ENCODE results near the gene MOB1B. TPM values are rescaled to one million over a fixed set of nuclear protein-coding genes. Genes with fewer than 3 reads are reported as not detected.
"Not testable (repeated sequence)": the region's sequence is repeated elsewhere in the genome, so short reads cannot be mapped to it uniquely, and the experiment has no call there.

MOB1B gene
- total RNA-seq, 5 donors from 2014 or later (not counting 1 experiment from before 2014, with no cell fraction given): 10.7 to 16.0 (median 11.2) TPM

DNA sequence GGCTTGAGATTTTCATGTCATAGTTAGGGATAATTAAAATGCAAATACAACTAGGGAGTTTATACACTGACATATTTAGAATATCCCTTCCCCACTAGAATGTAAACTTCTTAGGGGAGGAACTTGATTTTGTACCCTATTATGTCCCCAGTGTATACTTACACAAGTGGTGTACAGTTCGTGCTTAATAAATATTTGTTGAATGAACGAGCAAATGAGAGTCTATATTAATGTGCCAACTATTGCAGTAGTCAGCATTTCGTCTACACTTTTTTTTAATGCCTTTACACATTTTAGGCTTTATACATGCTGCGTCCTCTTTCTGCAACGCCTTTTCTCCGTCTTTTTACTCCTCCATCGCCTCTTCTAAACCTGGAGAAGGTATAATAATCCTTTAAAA lies 8.4 kb upstream of the MOB1B start:
- Histone ChIP-seq H3K4me3 (ENCODE audit: control insufficient read depth in 1 of 2, extremely low read depth in 1 of 2, low read length in 1 of 2) (no peak overlapping the region), H3K27me3 (replicated peaks in 1 of 2; ENCODE audit: control insufficient read depth in 2 of 2, extremely low read depth in 1 of 2, insufficient read depth in 2 of 2, low read length in 1 of 2) (no peaks in the 10 kb centered on the region), H3K4me1 (ENCODE audit: control insufficient read depth in 1 of 2, extremely low read depth in 1 of 2, insufficient read depth in 2 of 2, low read length in 2 of 2) (no peaks in the 10 kb centered on the region), H3K36me3 (ENCODE audit: control insufficient read depth in 2 of 2, extremely low read depth in 1 of 2, insufficient read depth in 1 of 2, low read length in 1 of 2) (no peaks in the 10 kb centered on the region), H3K9me3 (no peaks in the 10 kb centered on the region), H3K27ac (ENCODE audit: low read length) (no peak overlapping the region)
- Mint-ChIP-seq H3K9me3 (no peaks in the 10 kb centered on the region), H3K4me1 (no peaks in the 10 kb centered on the region), H3K27me3 (no peaks in the 10 kb centered on the region), H3K36me3 (no peaks in the 10 kb centered on the region), H3K27ac (no peak overlapping the region), H3K4me3 (no peak overlapping the region)
- WGBS (ENCODE audit: insufficient coverage): no CpG with 5 or more reads among the region's 7 CpGs
- ChIA-PET CTCF (no interaction called here), POLR2A (no interaction called here)
- DNase-seq (no peak), ATAC-seq (replicated peaks in 1 of 4) (no peak)

DNA sequence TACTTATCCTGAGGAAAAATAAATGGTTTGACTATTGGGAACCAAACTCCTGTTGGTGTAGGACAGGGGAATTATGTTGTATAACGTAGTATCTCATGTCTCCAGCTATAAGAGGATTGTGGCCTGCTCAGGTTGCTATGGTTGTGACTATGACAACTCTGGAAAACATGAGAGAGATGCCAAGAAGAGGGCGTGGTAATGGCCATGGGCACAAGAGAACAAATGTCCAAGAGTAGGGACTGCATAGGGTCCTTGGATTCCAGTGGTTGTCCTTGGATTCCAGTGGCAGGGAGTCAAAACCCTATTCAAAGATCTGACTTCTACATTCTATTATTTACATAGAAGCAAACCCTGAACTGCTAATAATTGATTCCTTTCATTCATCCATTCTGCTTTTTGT lies 6.8 kb upstream of the MOB1B start:
- Histone ChIP-seq H3K4me1 (ENCODE audit: control insufficient read depth in 1 of 2, extremely low read depth in 1 of 2, insufficient read depth in 2 of 2, low read length in 2 of 2) (no peaks in the 10 kb centered on the region), H3K4me3 (ENCODE audit: control insufficient read depth in 1 of 2, extremely low read depth in 1 of 2, low read length in 1 of 2) (no peak overlapping the region), H3K9me3 (no peaks in the 10 kb centered on the region), H3K36me3 (ENCODE audit: control insufficient read depth in 2 of 2, extremely low read depth in 1 of 2, insufficient read depth in 1 of 2, low read length in 1 of 2) (no peaks in the 10 kb centered on the region), H3K27me3 (replicated peaks in 1 of 2; ENCODE audit: control insufficient read depth in 2 of 2, extremely low read depth in 1 of 2, insufficient read depth in 2 of 2, low read length in 1 of 2) (no peaks in the 10 kb centered on the region), H3K27ac (ENCODE audit: low read length) (no peak overlapping the region)
- H3K9me3 Mint-ChIP-seq: no peaks in the 10 kb centered on the region
- ChIA-PET POLR2A (no interaction called here), CTCF (no interaction called here)
- H3K36me3 Mint-ChIP-seq: no peaks in the 10 kb centered on the region
- no peak overlapping the region for H3K27ac Mint-ChIP-seq
- DNase-seq (no peak), ATAC-seq (replicated peaks in 1 of 4) (no peak)
- no peaks in the 10 kb centered on the region for H3K27me3 Mint-ChIP-seq
- WGBS (ENCODE audit: insufficient coverage): 90% methylated on average over 1 of the region's 2 CpGs
- no peaks in the 10 kb centered on the region for H3K4me1 Mint-ChIP-seq
- no peak overlapping the region for H3K4me3 Mint-ChIP-seq

DNA sequence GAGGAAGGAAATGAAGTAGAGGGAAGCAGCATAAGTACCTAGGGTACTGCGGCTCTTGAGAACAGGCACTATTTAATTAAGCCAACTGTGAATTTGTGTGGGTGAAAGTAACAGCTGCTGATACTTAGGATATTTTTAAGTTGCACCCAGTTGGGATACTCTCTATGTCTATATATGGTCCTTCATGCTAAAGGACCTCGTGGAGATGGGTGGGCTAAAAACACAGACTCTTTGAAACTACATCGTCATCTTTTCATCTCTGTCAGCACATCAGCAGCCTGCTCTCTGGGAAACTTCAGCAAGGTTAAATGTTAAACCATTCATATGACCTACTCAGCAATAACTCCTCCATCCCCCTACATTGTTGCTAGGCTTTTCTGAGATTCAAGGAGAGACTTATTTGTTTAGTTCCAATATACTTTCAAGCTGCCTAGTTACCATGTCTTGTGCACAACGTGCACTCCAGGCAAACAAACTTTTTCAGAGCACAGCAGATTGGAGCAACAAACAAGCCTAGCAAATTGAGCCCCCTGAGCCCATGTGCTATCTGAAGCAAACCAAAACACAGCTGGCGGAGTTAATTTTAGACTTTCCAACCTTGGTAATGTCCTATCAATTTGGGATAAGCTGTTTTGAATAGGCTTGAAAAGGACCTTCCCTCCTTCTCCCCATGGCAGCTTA lies 6.2 kb upstream of the MOB1B start:
- Histone ChIP-seq H3K27ac (ENCODE audit: low read length) (no peak overlapping the region), H3K36me3 (ENCODE audit: control insufficient read depth in 2 of 2, extremely low read depth in 1 of 2, insufficient read depth in 1 of 2, low read length in 1 of 2) (no peaks in the 10 kb centered on the region), H3K27me3 (replicated peaks in 1 of 2; ENCODE audit: control insufficient read depth in 2 of 2, extremely low read depth in 1 of 2, insufficient read depth in 2 of 2, low read length in 1 of 2) (no peaks in the 10 kb centered on the region), H3K9me3 (no peaks in the 10 kb centered on the region), H3K4me1 (ENCODE audit: control insufficient read depth in 1 of 2, extremely low read depth in 1 of 2, insufficient read depth in 2 of 2, low read length in 2 of 2) (no peaks in the 10 kb centered on the region), H3K4me3 (ENCODE audit: control insufficient read depth in 1 of 2, extremely low read depth in 1 of 2, low read length in 1 of 2) (no peak overlapping the region)
- Mint-ChIP-seq H3K4me3 (no peak overlapping the region), H3K9me3 (no peaks in the 10 kb centered on the region), H3K27me3 (no peaks in the 10 kb centered on the region), H3K27ac (no peak overlapping the region), H3K4me1 (no peaks in the 10 kb centered on the region), H3K36me3 (no peaks in the 10 kb centered on the region)
- ChIA-PET POLR2A (no interaction called here), CTCF (no interaction called here)
- DNase-seq (no peak), ATAC-seq (replicated peaks in 1 of 4) (no peak)
- 0% methylated on average over 1 of the region's 5 CpGs for WGBS (ENCODE audit: insufficient coverage)

DNA sequence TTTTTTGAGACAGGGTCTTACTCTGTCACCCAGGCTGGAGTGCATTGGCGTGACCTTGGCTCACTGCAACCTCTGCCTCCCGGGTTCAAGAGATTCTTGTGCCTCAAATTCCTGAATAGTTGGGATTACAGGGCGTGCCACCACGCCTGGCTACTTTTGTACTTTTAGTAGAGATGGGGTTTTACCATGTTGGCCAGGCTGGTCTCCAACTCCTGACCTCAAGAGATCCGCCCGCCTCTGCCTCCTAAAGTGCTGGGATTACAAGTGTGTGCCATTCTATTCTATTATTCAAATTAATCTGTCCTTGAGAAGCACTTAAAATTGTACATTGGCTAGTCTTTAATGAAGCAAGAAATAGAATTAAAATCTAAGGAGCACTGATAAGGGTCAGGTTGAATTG lies 3.6 kb upstream of the MOB1B start:
- H3K4me3 Mint-ChIP-seq; DNase-seq; H3K4me3 ChIP-seq (ENCODE audit: control insufficient read depth in 1 of 2, extremely low read depth in 1 of 2, low read length in 1 of 2); H3K27me3 ChIP-seq (replicated peaks in 1 of 2; ENCODE audit: control insufficient read depth in 2 of 2, extremely low read depth in 1 of 2, insufficient read depth in 2 of 2, low read length in 1 of 2); H3K27ac Mint-ChIP-seq; H3K27ac ChIP-seq (ENCODE audit: low read length); H3K9me3 Mint-ChIP-seq; CTCF ChIA-PET; ATAC-seq (replicated peaks in 1 of 4); H3K36me3 ChIP-seq (ENCODE audit: control insufficient read depth in 2 of 2, extremely low read depth in 1 of 2, insufficient read depth in 1 of 2, low read length in 1 of 2); H3K27me3 Mint-ChIP-seq; H3K36me3 Mint-ChIP-seq; H3K9me3 ChIP-seq: not testable (repeated sequence)
- WGBS (ENCODE audit: insufficient coverage): 100% methylated on average over 2 of the region's 6 CpGs
- H3K4me1 ChIP-seq (ENCODE audit: control insufficient read depth in 1 of 2, extremely low read depth in 1 of 2, insufficient read depth in 2 of 2, low read length in 2 of 2): peaks cover under 1 to 13% of the 10 kb centered on the region in 2 experiments
- POLR2A ChIA-PET: interaction anchor here in 1 of 2 donors (0.7 kb wide), 1 partner anchor 333 kb away, joined by 7 read pairs; no protein-coding TSS in a partner anchor
- H3K4me1 Mint-ChIP-seq: peaks cover 13 to 14% (median 13%) of the 10 kb centered on the region in 3 donors

DNA sequence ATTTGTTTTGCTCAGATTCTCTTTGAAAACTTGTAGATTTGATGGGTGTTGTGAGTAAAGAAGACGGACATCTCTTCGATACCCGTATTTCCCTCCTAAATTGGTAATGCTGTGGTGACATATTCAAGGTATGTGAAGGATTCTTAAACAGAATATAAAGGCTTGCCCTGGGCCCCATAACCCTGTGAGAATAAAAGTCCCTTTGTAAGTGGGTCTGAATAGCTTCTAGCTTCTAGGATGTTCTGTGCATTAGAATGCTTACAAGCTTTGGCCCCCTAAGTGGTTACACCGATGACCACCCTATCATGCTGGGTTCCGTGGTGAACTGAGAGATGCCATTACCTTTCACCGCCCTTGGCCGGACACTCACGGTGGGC lies 574 bp upstream of the MOB1B start:
- ChIA-PET POLR2A (interaction anchor here in 1 of 2 donors (0.5 kb wide), 1 partner anchor 108 kb away, joined by 3 read pairs; no protein-coding TSS in a partner anchor), CTCF (interaction anchor here (0.6 to 1.3 kb wide), 5 partner anchors 55 to 198 kb away, joined by 4 to 11 read pairs (median 5); no protein-coding TSS in a partner anchor)
- Histone ChIP-seq H3K27me3 (replicated peaks in 1 of 2; ENCODE audit: control insufficient read depth in 2 of 2, extremely low read depth in 1 of 2, insufficient read depth in 2 of 2, low read length in 1 of 2) (peaks cover 0 to 4% of the 10 kb centered on the region in 2 experiments), H3K4me1 (ENCODE audit: control insufficient read depth in 1 of 2, extremely low read depth in 1 of 2, insufficient read depth in 2 of 2, low read length in 2 of 2) (peaks cover 2 to 18% of the 10 kb centered on the region in 2 experiments), H3K9me3 (no peaks in the 10 kb centered on the region), H3K36me3 (ENCODE audit: control insufficient read depth in 2 of 2, extremely low read depth in 1 of 2, insufficient read depth in 1 of 2, low read length in 1 of 2) (peaks cover 0 to 6% of the 10 kb centered on the region in 2 donors), H3K27ac (ENCODE audit: low read length) (peak overlapping the region; percentile 4), H3K4me3 (ENCODE audit: control insufficient read depth in 1 of 2, extremely low read depth in 1 of 2, low read length in 1 of 2) (peak overlapping the region; percentile 63 to 94)
- ATAC-seq (replicated peaks in 1 of 4) (peak in 2 of 4 experiments; percentile 1 to 10), DNase-seq (no peak)
- peak overlapping the region; percentile 70 to 79 for H3K27ac Mint-ChIP-seq
- H3K27me3 Mint-ChIP-seq: no peaks in the 10 kb centered on the region
- peak overlapping the region; percentile 94 to 99 (median 98) for H3K4me3 Mint-ChIP-seq
- no peaks in the 10 kb centered on the region for H3K9me3 Mint-ChIP-seq
- peaks cover under 1% of the 10 kb centered on the region for H3K36me3 Mint-ChIP-seq
- 2% methylated on average over 5 of the region's 8 CpGs for WGBS (ENCODE audit: insufficient coverage)
- peaks cover 33 to 38% (median 34%) of the 10 kb centered on the region in 3 donors for H3K4me1 Mint-ChIP-seq

DNA sequence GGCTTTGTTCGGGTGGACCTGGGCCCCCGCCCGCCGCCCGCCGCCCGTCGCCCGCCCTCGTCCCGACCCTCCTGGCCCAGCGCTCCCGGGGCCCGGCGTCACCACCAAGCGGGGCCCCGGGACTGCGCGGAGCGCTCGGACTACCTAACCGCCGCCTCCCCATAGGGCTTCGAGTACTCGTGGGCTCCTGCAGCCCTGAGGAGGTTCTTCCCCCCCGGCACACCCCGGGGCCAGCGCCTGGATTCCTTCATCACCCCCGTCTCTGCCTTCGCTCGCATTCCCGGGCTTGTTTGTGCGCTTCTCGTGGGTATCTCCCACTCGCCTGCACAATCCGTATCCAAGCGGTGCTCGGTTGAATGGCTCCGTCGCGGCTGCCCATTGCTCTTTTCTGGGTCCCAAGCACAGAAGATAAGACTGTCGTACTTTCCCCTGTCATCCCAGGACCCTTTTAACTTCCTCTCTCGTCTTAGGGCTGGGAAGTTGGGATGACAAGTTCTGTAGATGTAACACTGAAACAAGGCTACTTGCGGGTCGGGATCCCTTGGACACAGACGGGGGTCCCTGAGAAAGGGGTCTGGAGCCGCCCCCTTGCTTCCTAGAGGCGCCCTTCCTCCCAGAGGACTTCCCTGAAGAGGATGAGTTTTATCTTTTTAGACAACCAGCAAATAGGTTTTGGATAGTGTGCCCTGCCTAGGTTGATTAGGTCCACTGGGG lies 565 bp downstream of the MOB1B start:
- H3K4me1 Mint-ChIP-seq: peaks cover 37 to 41% (median 38%) of the 10 kb centered on the region in 3 donors

More for the DNA sequence above, 565 bp downstream of the MOB1B start:
- ATAC-seq (replicated peaks in 1 of 4): peak; percentile 48 to 64 (median 61)
- peak overlapping the region; percentile 63 to 94 for H3K4me3 ChIP-seq (ENCODE audit: control insufficient read depth in 1 of 2, extremely low read depth in 1 of 2, low read length in 1 of 2)
- H3K9me3 Mint-ChIP-seq: no peaks in the 10 kb centered on the region
- H3K4me1 ChIP-seq (ENCODE audit: control insufficient read depth in 1 of 2, extremely low read depth in 1 of 2, insufficient read depth in 2 of 2, low read length in 2 of 2): peaks cover 2 to 18% of the 10 kb centered on the region in 2 experiments
- peaks cover 6% of the 10 kb centered on the region for H3K36me3 Mint-ChIP-seq
- H3K27me3 ChIP-seq (replicated peaks in 1 of 2; ENCODE audit: control insufficient read depth in 2 of 2, extremely low read depth in 1 of 2, insufficient read depth in 2 of 2, low read length in 1 of 2): peaks cover 0 to 4% of the 10 kb centered on the region in 2 experiments
- H3K27ac ChIP-seq (ENCODE audit: low read length): peak overlapping the region; percentile 39
- H3K9me3 ChIP-seq: no peaks in the 10 kb centered on the region
- DNase-seq: peak in 6 of 35 experiments; percentile 1 to 12 (median 2)
- POLR2A ChIA-PET: no interaction called here
- H3K27ac Mint-ChIP-seq: peak overlapping the region; percentile 84 to 85
- WGBS (ENCODE audit: insufficient coverage): 3% methylated on average over 36 of the region's 48 CpGs
- no peaks in the 10 kb centered on the region for H3K27me3 Mint-ChIP-seq
- peak overlapping the region; percentile 94 to 99 (median 98) for H3K4me3 Mint-ChIP-seq
- CTCF ChIA-PET: interaction anchor here (0.6 to 1.3 kb wide), 6 partner anchors 108 to 281 kb away, joined by 3 to 11 read pairs (median 4); no protein-coding TSS in a partner anchor
- H3K36me3 ChIP-seq (ENCODE audit: control insufficient read depth in 2 of 2, extremely low read depth in 1 of 2, insufficient read depth in 1 of 2, low read length in 1 of 2): peaks cover 0 to 6% of the 10 kb centered on the region in 2 donors
